Measurements from ENCODE around the gene THBS4. TPM values are rescaled to one million over a fixed set of nuclear protein-coding genes. Genes with fewer than 3 reads are reported as not detected.

THBS4 gene
- total and polyA plus RNA-seq, 10 of the 15 experiments (the other 5 are each of a cell fraction or from before 2014, with no cell fraction given) = 0.31 to 1.7 (median 0.75) TPM

DNA sequence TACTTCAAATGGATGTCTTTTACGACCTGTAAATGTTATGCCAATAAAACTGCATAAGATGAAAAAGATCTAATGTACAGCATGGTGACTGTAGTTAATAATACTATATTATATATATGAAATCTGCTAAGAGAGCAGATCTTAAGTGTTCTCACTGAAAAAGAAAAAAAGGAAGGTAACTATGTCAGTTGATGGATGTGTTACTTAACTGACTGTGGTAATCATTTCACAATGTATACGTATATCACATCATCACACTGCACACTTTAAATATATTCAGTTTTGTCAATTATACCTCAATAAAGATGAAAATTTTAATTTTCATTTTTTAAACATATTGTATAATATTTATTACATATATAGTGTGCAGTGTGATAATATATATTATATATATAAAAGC is 31.9 kb downstream of the THBS4 start:
- Histone ChIP-seq H3K9me3 (replicated peaks; ENCODE audit: control insufficient read depth, insufficient read depth, low read length) (no peaks in the 10 kb centered on the region), H3K4me3 (no peak overlapping the region), H3K27me3 (replicated peaks in 1 of 2; ENCODE audit: control insufficient read depth in 2 of 2, insufficient read depth in 2 of 2, low read length in 1 of 2) (no peaks in the 10 kb centered on the region), H3K79me2 (ENCODE audit: control insufficient read depth, insufficient read depth, low read length) (no peaks in the 10 kb centered on the region), H3K9ac (ENCODE audit: control insufficient read depth, insufficient read depth, low read length) (no peak overlapping the region), H3K36me3 (ENCODE audit: control insufficient read depth in 2 of 2, insufficient read depth in 2 of 2, low read length in 1 of 2) (no peaks in the 10 kb centered on the region), H4K20me1 (ENCODE audit: control insufficient read depth, insufficient read depth) (no peaks in the 10 kb centered on the region), H2AFZ (ENCODE audit: control insufficient read depth, low read depth, low read length) (no peak overlapping the region), H3K27ac (ENCODE audit: control insufficient read depth, insufficient read depth) (no peak overlapping the region), H3K4me1 (ENCODE audit: control insufficient read depth, insufficient read depth, low read length) (peaks cover 12% of the 10 kb centered on the region), H3K4me2 (ENCODE audit: control insufficient read depth, insufficient read depth) (no peak overlapping the region)
- POLR2A ChIA-PET = no interaction called here
- TF ChIP-seq CEBPB (IDR thresholded peaks at IDR 0.05; ENCODE audit: borderline replicate concordance in 1 of 2, low read depth in 2 of 2, low read length in 2 of 2) = no peak
- in situ Hi-C loops (cut with MboI) = no loop called here
- ATAC-seq (no peak), FAIRE-seq (no peak), DNase-seq (ENCODE audit: low read depth, low spot score) (no peak)
- SMC1A ChIA-PET (ENCODE audit: uncharacterized antibody, unreplicated experiment) = interaction anchor here (1.2 kb wide), 1 partner anchor 25 kb away, joined by 3 read pairs; no protein-coding TSS in a partner anchor
- intact Hi-C loops (cut with micrococcal nuclease; ENCODE audit: unreplicated experiment) = no loop called here
- BruUV-seq (replicated peaks) = no TSS peak
- CTCF ChIA-PET = interaction anchor here (1.2 to 1.6 kb wide), 2 partner anchors 16 to 25 kb away, joined by 4 to 7 read pairs; no protein-coding TSS in a partner anchor
- RAD21 ChIA-PET (ENCODE audit: unreplicated experiment) = no interaction called here
- 32% methylated on average over 2 of the region's 2 CpGs for WGBS (ENCODE audit: insufficient coverage, insufficient replicate concordance, low lambda C conversion rate, missing lambda C conversion rate)

DNA sequence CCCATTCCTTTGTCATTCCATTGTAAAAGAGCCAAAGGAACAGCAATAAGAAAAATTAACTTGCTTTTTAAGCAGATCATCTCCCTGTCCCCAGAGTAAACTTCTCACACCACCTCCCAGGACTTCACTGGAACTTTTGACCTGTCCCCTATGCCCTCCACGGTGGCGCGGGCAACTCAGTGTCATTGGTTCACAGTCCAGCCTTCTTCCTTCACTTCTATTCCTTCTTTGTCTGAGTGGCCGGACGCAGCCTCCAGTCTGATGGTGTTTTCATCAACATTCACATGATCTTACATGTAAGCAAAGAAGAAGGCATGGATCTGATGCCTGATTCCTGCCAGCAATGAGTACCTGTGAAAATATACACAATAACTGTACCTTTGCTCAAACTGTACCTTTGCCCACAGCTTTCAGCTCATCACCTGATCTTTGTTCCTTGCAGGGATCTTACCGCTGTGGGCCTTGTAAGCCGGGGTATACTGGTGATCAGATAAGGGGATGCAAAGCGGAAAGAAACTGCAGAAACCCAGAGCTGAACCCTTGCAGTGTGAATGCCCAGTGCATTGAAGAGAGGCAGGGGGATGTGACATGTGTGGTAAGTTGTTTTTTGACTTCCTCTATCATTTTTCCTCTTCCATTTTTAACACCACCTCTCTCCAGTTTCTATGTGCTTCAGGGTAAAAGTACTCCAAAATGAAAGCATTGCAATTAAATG is 32.5 kb downstream of the THBS4 start:
- WGBS (ENCODE audit: insufficient coverage, insufficient replicate concordance, low lambda C conversion rate, missing lambda C conversion rate) = 63% methylated on average over 8 of the region's 8 CpGs
- in situ Hi-C loops (cut with MboI) (no loop called here), intact Hi-C loops (cut with micrococcal nuclease; ENCODE audit: unreplicated experiment) (no loop called here)
- ChIA-PET RAD21 (ENCODE audit: unreplicated experiment) (no interaction called here), POLR2A (no interaction called here), CTCF (interaction anchor here (1.2 to 1.6 kb wide), 2 partner anchors 16 to 24 kb away, joined by 4 to 7 read pairs; no protein-coding TSS in a partner anchor), SMC1A (ENCODE audit: uncharacterized antibody, unreplicated experiment) (interaction anchor here (1.1 to 1.2 kb wide), 2 partner anchors 21 to 24 kb away, joined by 3 read pairs; no protein-coding TSS in a partner anchor)
- H3K4me2 ChIP-seq (ENCODE audit: control insufficient read depth, insufficient read depth) = no peak overlapping the region
- FAIRE-seq (no peak), DNase-seq (ENCODE audit: low read depth, low spot score) (no peak), ATAC-seq (no peak)
- no peaks in the 10 kb centered on the region for H3K36me3 ChIP-seq (ENCODE audit: control insufficient read depth in 2 of 2, insufficient read depth in 2 of 2, low read length in 1 of 2)
- H4K20me1 ChIP-seq (ENCODE audit: control insufficient read depth, insufficient read depth) = no peaks in the 10 kb centered on the region
- no peaks in the 10 kb centered on the region for H3K79me2 ChIP-seq (ENCODE audit: control insufficient read depth, insufficient read depth, low read length)
- H3K27me3 ChIP-seq (replicated peaks in 1 of 2; ENCODE audit: control insufficient read depth in 2 of 2, insufficient read depth in 2 of 2, low read length in 1 of 2) = no peaks in the 10 kb centered on the region
- H2AFZ ChIP-seq (ENCODE audit: control insufficient read depth, low read depth, low read length) = no peak overlapping the region
- peaks cover 12% of the 10 kb centered on the region for H3K4me1 ChIP-seq (ENCODE audit: control insufficient read depth, insufficient read depth, low read length)
- BruUV-seq (replicated peaks) = no TSS peak
- H3K9me3 ChIP-seq (replicated peaks; ENCODE audit: control insufficient read depth, insufficient read depth, low read length) = no peaks in the 10 kb centered on the region
- H3K4me3 ChIP-seq = no peak overlapping the region
- TF ChIP-seq EED (IDR thresholded peaks at IDR 0.05; ENCODE audit: low read depth) = no peak
- TF ChIP-seq BMI1 (IDR thresholded peaks at IDR 0.05; ENCODE audit: borderline replicate concordance) = no peak
- TF ChIP-seq, protein P1, sequence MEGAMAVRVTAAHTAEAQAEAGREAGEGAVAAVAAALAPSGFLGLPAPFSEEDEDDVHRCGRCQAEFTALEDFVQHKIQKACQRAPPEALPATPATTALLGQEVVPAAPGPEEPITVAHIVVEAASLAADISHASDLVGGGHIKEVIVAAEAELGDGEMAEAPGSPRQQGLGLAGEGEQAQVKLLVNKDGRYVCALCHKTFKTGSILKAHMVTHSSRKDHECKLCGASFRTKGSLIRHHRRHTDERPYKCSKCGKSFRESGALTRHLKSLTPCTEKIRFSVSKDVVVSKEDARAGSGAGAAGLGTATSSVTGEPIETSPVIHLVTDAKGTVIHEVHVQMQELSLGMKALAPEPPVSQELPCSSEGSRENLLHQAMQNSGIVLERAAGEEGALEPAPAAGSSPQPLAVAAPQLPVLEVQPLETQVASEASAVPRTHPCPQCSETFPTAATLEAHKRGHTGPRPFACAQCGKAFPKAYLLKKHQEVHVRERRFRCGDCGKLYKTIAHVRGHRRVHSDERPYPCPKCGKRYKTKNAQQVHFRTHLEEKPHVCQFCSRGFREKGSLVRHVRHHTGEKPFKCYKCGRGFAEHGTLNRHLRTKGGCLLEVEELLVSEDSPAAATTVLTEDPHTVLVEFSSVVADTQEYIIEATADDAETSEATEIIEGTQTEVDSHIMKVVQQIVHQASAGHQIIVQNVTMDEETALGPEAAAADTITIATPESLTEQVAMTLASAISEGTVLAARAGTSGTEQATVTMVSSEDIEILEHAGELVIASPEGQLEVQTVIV (IDR thresholded peaks at IDR 0.05; ENCODE audit: borderline replicate concordance, partially characterized antibody) = no peak
- no peak for TF ChIP-seq CEBPB (IDR thresholded peaks at IDR 0.05; ENCODE audit: borderline replicate concordance in 1 of 2, low read depth in 2 of 2, low read length in 2 of 2)
- no peak for TF ChIP-seq GATAD2B (conservative IDR thresholded peaks at IDR 0.05; ENCODE audit: low read depth)
- no peak for TF ChIP-seq MEF2A (IDR thresholded peaks at IDR 0.05; ENCODE audit: insufficient read depth, low read depth, low read length)
- TF ChIP-seq, protein P2, sequence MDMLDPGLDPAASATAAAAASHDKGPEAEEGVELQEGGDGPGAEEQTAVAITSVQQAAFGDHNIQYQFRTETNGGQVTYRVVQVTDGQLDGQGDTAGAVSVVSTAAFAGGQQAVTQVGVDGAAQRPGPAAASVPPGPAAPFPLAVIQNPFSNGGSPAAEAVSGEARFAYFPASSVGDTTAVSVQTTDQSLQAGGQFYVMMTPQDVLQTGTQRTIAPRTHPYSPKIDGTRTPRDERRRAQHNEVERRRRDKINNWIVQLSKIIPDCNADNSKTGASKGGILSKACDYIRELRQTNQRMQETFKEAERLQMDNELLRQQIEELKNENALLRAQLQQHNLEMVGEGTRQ (IDR thresholded peaks at IDR 0.05; ENCODE audit: borderline replicate concordance, low read depth, low read length) = no peak
- TF ChIP-seq SUPT20H (IDR thresholded peaks at IDR 0.05; ENCODE audit: borderline replicate concordance, control insufficient read depth, low read depth, low read length) = no peak
- H3K27ac ChIP-seq (ENCODE audit: control insufficient read depth, insufficient read depth) = no peak overlapping the region
- H3K9ac ChIP-seq (ENCODE audit: control insufficient read depth, insufficient read depth, low read length) = no peak overlapping the region

Measured in GM12878 (cell line).